H1 (cell line): Measurements from ENCODE around the gene MAGEB10. TPM values are rescaled to one million over a fixed set of nuclear protein-coding genes. Genes with fewer than 3 reads are reported as not detected.

Experiments used
- CTCF ChIA-PET: fragments of 300-600 bp; sonication (Branson Sonifier 250); formaldehyde crosslinking; loops from one replicate; lab custom pipeline; 2021; ENCODE audit not compliant: partially characterized antibody; lab: Charles Lee
- POLR2A ChIA-PET: fragments of 300-600 bp; sonication (Branson Sonifier 250); formaldehyde crosslinking; loops from one replicate; lab custom pipeline; 2021; ENCODE audit warnings: inconsistent platforms; ENCODE audit not compliant: partially characterized antibody; lab: Charles Lee
- DNase-seq, 2 experiments: peaks; one replicate each; pipeline versions ENCODE4 v3.0.0 to v3.0.0-alpha.2; 2010 to 2022; ENCODE audit warnings: low spot score in 2 of 2, low read depth in 1 of 2, mixed read lengths in 1 of 2
- FAIRE-seq: peaks from 2 replicates; lab custom pipeline; 2011; peaks lifted over from hg19 to GRCh38; lab: Jason Lieb, UNC
- H2AFZ ChIP-seq: 2 replicates; pipeline ENCODE4 v1.8.1; 2012; ENCODE audit warnings: low read length, inconsistent platforms
- H2AK5ac ChIP-seq: 2 replicates; pipeline ENCODE4 v1.6.1; 2013; ENCODE audit warnings: low read depth, low read length
- H2BK120ac ChIP-seq: replicated peaks from 2 replicates; pipeline ENCODE3; 2013; ENCODE audit warnings: low read depth, low read length, inconsistent platforms
- H2BK12ac ChIP-seq: 2 replicates; pipeline ENCODE4 v1.6.1; 2013; ENCODE audit warnings: low read depth, low read length
- H2BK15ac ChIP-seq: 2 replicates; pipeline ENCODE4 v1.6.1; 2013; ENCODE audit warnings: low read length
- H2BK20ac ChIP-seq: 2 replicates; pipeline ENCODE4 v1.6.1; 2013; ENCODE audit warnings: low read length
- H2BK5ac ChIP-seq: 2 replicates; pipeline ENCODE4 v1.6.1; 2013; ENCODE audit warnings: low read depth, low read length
- H3K14ac ChIP-seq: 2 replicates; pipeline ENCODE4 v1.6.1; 2013; ENCODE audit warnings: inconsistent platforms; ENCODE audit not compliant: insufficient read length
- H3K18ac ChIP-seq: 2 replicates; pipeline ENCODE4 v1.6.1; 2013; ENCODE audit warnings: low read length; ENCODE audit errors: extremely low read depth
- H3K23ac ChIP-seq: 2 replicates; pipeline ENCODE4 v1.6.1; 2013; ENCODE audit warnings: inconsistent platforms; ENCODE audit not compliant: insufficient read length
- H3K23me2 ChIP-seq: 2 replicates; pipeline ENCODE4 v1.6.1; 2013; ENCODE audit warnings: low read depth, low read length
- H3K27ac ChIP-seq: 2 replicates; pipeline ENCODE4 v1.6.1; 2011; ENCODE audit warnings: low read depth, low read length, inconsistent platforms
- H3K27me3 ChIP-seq, 4 experiments: replicated peaks in 1 of 4; 1 replicate in 1 of 4; 2 replicates in 3 of 4; pipeline versions ENCODE4 v1.6.1 to v1.8.1; 2011 to 2013; ENCODE audit warnings: low read length in 3 of 4, mild to moderate bottlenecking in 3 of 4, inconsistent platforms in 2 of 4, mixed read lengths in 2 of 4, moderate library complexity in 1 of 4; ENCODE audit not compliant: control insufficient read depth in 3 of 4, insufficient read depth in 3 of 4; ENCODE audit errors: extremely low read depth in 1 of 4
- H3K36me3 ChIP-seq, 4 experiments: 2 replicates each; pipeline versions ENCODE4 v1.6.1 to v1.8.1; 2011 to 2013; ENCODE audit warnings: mild to moderate bottlenecking in 4 of 4, low read length in 3 of 4, moderate library complexity in 2 of 4, control low read depth in 1 of 4, inconsistent platforms in 1 of 4; ENCODE audit not compliant: insufficient read depth in 4 of 4, control insufficient read depth in 2 of 4
- H3K4ac ChIP-seq: replicated peaks from 2 replicates; pipeline ENCODE3; 2013; ENCODE audit warnings: low read length, low read depth, mixed read lengths, inconsistent platforms; ENCODE audit not compliant: insufficient read length
- H3K4me1 ChIP-seq, 4 experiments: replicated peaks in 1 of 4; 1 replicate in 1 of 4; 2 replicates in 3 of 4; pipeline versions ENCODE4 v1.6.1 to v1.8.1; 2011 to 2013; ENCODE audit warnings: low read length in 3 of 4, inconsistent platforms in 2 of 4, mixed read lengths in 1 of 4; ENCODE audit not compliant: insufficient read depth in 4 of 4, control insufficient read depth in 3 of 4
- H3K4me2 ChIP-seq, 2 experiments: 2 replicates each; pipeline versions ENCODE4 v1.6.1 to v1.8.1; 2011 to 2013; ENCODE audit warnings: low read depth in 2 of 2, low read length in 2 of 2, control low read depth in 1 of 2, inconsistent platforms in 1 of 2, mild to moderate bottlenecking in 1 of 2; ENCODE audit not compliant: insufficient read depth in 1 of 2
- H3K4me3 ChIP-seq, 4 experiments: fragments of 200-600, 300-600 bp in 1 of 4; sonication (generic), shearing (Covaris generic), sonication (Bioruptor Twin) in 1 of 4; 2 replicates each; pipeline versions ENCODE4 v1.5.1 to v1.8.1; 2011 to 2016; ENCODE audit warnings: low read length in 4 of 4, low read depth in 3 of 4, control low read depth in 2 of 4, inconsistent platforms in 2 of 4, mild to moderate bottlenecking in 2 of 4, mixed read lengths in 1 of 4, moderate library complexity in 1 of 4; ENCODE audit not compliant: insufficient read depth in 2 of 4; ENCODE audit errors: extremely low read depth in 1 of 4
- H3K56ac ChIP-seq: replicated peaks from 2 replicates; pipeline ENCODE3; 2013; ENCODE audit warnings: low read depth, mild to moderate bottlenecking, mixed read lengths, low read length, inconsistent platforms; ENCODE audit not compliant: insufficient read length
- H3K79me1 ChIP-seq: 2 replicates; pipeline ENCODE4 v1.6.1; 2013; ENCODE audit warnings: low read depth, low read length, control low read depth
- H3K79me2 ChIP-seq, 2 experiments: 2 replicates each; pipeline versions ENCODE4 v1.6.1 to v1.8.1; 2012 to 2013; ENCODE audit warnings: low read length in 2 of 2, mild to moderate bottlenecking in 2 of 2, inconsistent platforms in 1 of 2; ENCODE audit not compliant: insufficient read depth in 2 of 2, control insufficient read depth in 1 of 2
- H3K9ac ChIP-seq, 4 experiments: replicated peaks in 1 of 4; 1 replicate in 1 of 4; 2 replicates in 3 of 4; pipeline versions ENCODE4 v1.6.1 to v1.8.1; 2011 to 2013; ENCODE audit warnings: low read depth in 3 of 4, low read length in 3 of 4, control low read depth in 2 of 4, mild to moderate bottlenecking in 2 of 4, moderate library complexity in 2 of 4, inconsistent platforms in 1 of 4; ENCODE audit errors: extremely low read depth in 1 of 4
- H3K9me3 ChIP-seq, 2 experiments: 2 replicates each; pipeline versions ENCODE4 v1.6.1 to v1.8.1; 2012 to 2013; ENCODE audit warnings: mild to moderate bottlenecking in 2 of 2, moderate library complexity in 2 of 2, control low read depth in 1 of 2, inconsistent platforms in 1 of 2, low read depth in 1 of 2, low read length in 1 of 2, mixed read lengths in 1 of 2; ENCODE audit not compliant: insufficient read depth in 2 of 2
- H4K20me1 ChIP-seq, 2 experiments: replicated peaks in 1 of 2; 2 replicates each; pipeline versions ENCODE3 to v1.8.1; 2011 to 2013; ENCODE audit warnings: inconsistent platforms in 2 of 2, low read length in 2 of 2, mild to moderate bottlenecking in 1 of 2; ENCODE audit not compliant: insufficient read depth in 2 of 2, control insufficient read depth in 1 of 2
- H4K5ac ChIP-seq: 2 replicates; pipeline ENCODE4 v1.6.1; 2013; ENCODE audit warnings: low read length, low read depth, mixed read lengths, inconsistent platforms; ENCODE audit not compliant: insufficient read length
- H4K8ac ChIP-seq: 2 replicates; pipeline ENCODE4 v1.8.0; 2013; ENCODE audit warnings: mild to moderate bottlenecking, moderate library complexity, low read length, inconsistent platforms; ENCODE audit not compliant: insufficient read depth; ENCODE audit errors: extremely low read depth
- H4K91ac ChIP-seq: replicated peaks from 2 replicates; pipeline ENCODE3; 2013; ENCODE audit warnings: low read length, mixed read lengths, inconsistent platforms; ENCODE audit not compliant: insufficient read length
- EZH2 ChIP-seq: fragments of 200-600 bp; sonication (generic); IDR thresholded peaks from 2 replicates; pipeline ENCODE4 v1.7.1; 2012; ENCODE audit warnings: low read depth, mild to moderate bottlenecking, moderate library complexity, low read length, inconsistent platforms; ENCODE audit not compliant: severe bottlenecking
- GABPA ChIP-seq: IDR thresholded peaks from 2 replicates; pipeline ENCODE4 v1.6.1; 2011; ENCODE audit warnings: mild to moderate bottlenecking, low read length, moderate library complexity, borderline replicate concordance; ENCODE audit not compliant: insufficient read depth
- JUND ChIP-seq: IDR thresholded peaks from 2 replicates; pipeline ENCODE4 v1.6.1; 2011; ENCODE audit warnings: mild to moderate bottlenecking, improper control_type of control experiment, low read length
- KDM4A ChIP-seq: IDR thresholded peaks from one replicate; pipeline ENCODE4 v1.7.1; 2012; ENCODE audit warnings: low read depth, mild to moderate bottlenecking, moderate library complexity, low read length, inconsistent platforms; ENCODE audit not compliant: severe bottlenecking
- RNF2 ChIP-seq: fragments of 200-900, 300-1000 bp; sonication (generic); IDR thresholded peaks from 2 replicates; pipeline ENCODE4 v1.7.1; 2016; ENCODE audit warnings: borderline replicate concordance, low read depth, mild to moderate bottlenecking, antibody characterized with exemption, low read length; ENCODE audit not compliant: poor library complexity, severe bottlenecking; ENCODE audit errors: missing control alignments
- SP1 ChIP-seq: IDR thresholded peaks from 2 replicates; pipeline ENCODE4 v1.6.1; 2011; ENCODE audit warnings: low read depth, low read length
- SP4 ChIP-seq: IDR thresholded peaks from 2 replicates; pipeline ENCODE4 v1.6.1; 2012; ENCODE audit warnings: low read length, inconsistent platforms
- WGBS, 2 experiments: shearing (Covaris generic) in 1 of 2; methylation state at CpG; one replicate each; pipeline versions ENCODE4 v1.1.6 to v1.1.7; 2013 to 2015; ENCODE audit warnings: low lambda C conversion rate in 2 of 2, mixed read lengths in 2 of 2, inconsistent platforms in 1 of 2, low coverage in 1 of 2, missing lambda C conversion rate in 1 of 2; ENCODE audit not compliant: insufficient replicate concordance in 2 of 2, insufficient coverage in 1 of 2, insufficient read length in 1 of 2; ENCODE audit errors: extremely low coverage in 1 of 2, missing lambda C conversion rate in 1 of 2; 5-methylcytosine and 5-hydroxymethylcytosine counted together
- long read RNA-seq, 2 experiments: library from RNA in 1 of 2; library from capped mRNA in 1 of 2; stranded (forward); transcript quantifications; one replicate each; pipeline ENCODE4 v2.0.0, GENCODE V29; 2021; ENCODE audit warnings: inconsistent platforms in 1 of 2
- polyA minus RNA-seq, 3 experiments: library from RNA; depleted of rRNA, polyadenylated mRNA; stranded (reverse); fragments of >200 nt; gene quantifications; 1 replicate in 2 of 3; 2 replicates in 1 of 3; pipeline ENCODE4 v1.2.3, GENCODE V29; 2011
- polyA plus RNA-seq, 7 experiments: library from polyadenylated mRNA; depleted of rRNA in 3 of 7; stranded (reverse) in 5 of 7; unstranded in 2 of 7; fragments of >200 nt in 5 of 7; fragments of 200-250 nt in 2 of 7; gene quantifications; 1 replicate in 5 of 7; 2 replicates in 1 of 7; 4 replicates in 1 of 7; pipeline versions ENCODE4 v1.2.1 to v1.2.3, GENCODE V29; 2011 to 2013; ENCODE audit warnings: missing spikeins in 2 of 7, mixed read lengths in 2 of 7
- total RNA-seq: library from RNA; stranded (reverse); fragmentation: NEBNext Ultra II Directional; extraction: Animal tissue kit (Norgen Biotek cat#: 25700); gene quantifications from 2 replicates; pipeline ENCODE4 v1.2.1, GENCODE V29; 2021
- TF ChIP-seq, protein P1 (sequence below), 3 experiments: IDR thresholded peaks; 1 replicate in 2 of 3; 2 replicates in 1 of 3; pipeline versions ENCODE4 v1.5.1 to v1.6.1; 2011; ENCODE audit warnings: low read length in 3 of 3, mild to moderate bottlenecking in 3 of 3, inconsistent platforms in 2 of 3, low read depth in 1 of 3, moderate library complexity in 1 of 3; ENCODE audit not compliant: insufficient read depth in 1 of 3; ENCODE audit errors: control extremely low read depth in 1 of 3

MAGEB10 gene, protein sequence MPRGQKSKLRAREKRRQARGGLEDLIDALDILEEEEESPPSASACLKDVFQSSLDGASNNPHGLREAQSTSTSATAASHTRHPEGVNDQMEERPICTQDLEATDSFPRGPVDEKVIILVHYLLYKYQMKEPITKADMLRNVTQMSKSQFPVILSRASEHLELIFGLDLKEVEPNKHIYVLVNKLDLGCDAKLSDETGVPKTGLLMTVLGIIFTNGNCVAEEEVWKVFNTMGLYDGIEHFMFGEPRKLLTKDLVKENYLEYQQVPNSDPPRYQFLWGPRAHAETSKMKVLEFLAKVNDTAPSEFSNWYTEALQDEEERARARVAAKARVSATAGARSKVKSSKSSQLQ
- total RNA-seq (not detected in 2 replicates), polyA plus RNA-seq (2011; rRNA removed) (not detected in 2 replicates), polyA minus RNA-seq (2011; rRNA and poly(A)+ RNA removed) (not detected in 2 replicates)
- polyA plus RNA-seq (2011; cell fraction: cytosol; rRNA removed): not detected
- not detected for polyA plus RNA-seq (2011; cell fraction: nucleus; rRNA removed)
- polyA plus RNA-seq (2012, experiment 1 of 2): not detected in 4 replicates
- not detected for polyA plus RNA-seq (2012, experiment 2 of 2)
- not detected for polyA plus RNA-seq (2013, experiment 1 of 2)
- not detected for polyA plus RNA-seq (2013, experiment 2 of 2)
- polyA minus RNA-seq (2011; cell fraction: cytosol; rRNA and poly(A)+ RNA removed): not detected
- polyA minus RNA-seq (2011; cell fraction: nucleus; rRNA and poly(A)+ RNA removed): not detected
- long read RNA-seq, experiment 1: 0 reads
- long read RNA-seq, experiment 2: 0 reads

DNA sequence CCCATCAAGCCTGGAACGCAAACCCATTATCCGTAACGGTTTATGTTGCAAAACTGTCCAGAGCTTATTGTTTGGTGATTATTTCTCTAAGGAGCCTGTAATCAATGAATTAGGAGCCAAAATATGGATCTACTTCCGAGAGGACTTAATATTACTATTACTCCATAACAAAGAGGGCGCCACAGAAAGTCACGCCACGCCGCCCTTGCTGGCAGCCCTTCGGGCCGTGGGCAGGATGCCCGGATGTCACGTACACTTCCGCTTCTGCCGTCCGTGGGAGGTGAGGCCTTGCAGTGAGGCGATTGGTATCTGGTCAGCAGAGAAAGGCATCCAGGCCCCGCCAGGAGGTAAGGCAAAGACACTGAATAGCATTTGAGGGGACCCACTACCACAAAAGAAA lies at the start of gene MAGEB10:
MAGEB10 (plus strand) TSS at position 301 of the 400 bp plus-strand sequence. CDS start 13,317 bp downstream, outside the sequence.
- H3K4me3 ChIP-seq: no peak within 1 kb of the TSS
- H3K9me3 ChIP-seq: no peaks in the 10 kb centered on the region; a peak in 1 of 4 replicates
- no peaks in the 10 kb centered on the region for H3K79me1 ChIP-seq
- H4K5ac ChIP-seq: no peak within 1 kb of the TSS
- no peak within 1 kb of the TSS for H3K18ac ChIP-seq
- H3K4me2 ChIP-seq: no peak within 1 kb of the TSS
- H3K4ac ChIP-seq: no peak within 1 kb of the TSS
- DNase-seq (no peak), FAIRE-seq (no peak)
- 97% methylated on average over 13 of the region's 17 CpGs; no CpG with 5 or more reads in 1 of the 2 experiments for WGBS, 2 experiments
- ChIA-PET CTCF (no interaction called here), POLR2A (no interaction called here)
- no peaks in the 10 kb centered on the region for H3K36me3 ChIP-seq
- no peaks in the 10 kb centered on the region for H3K27me3 ChIP-seq
- H2BK20ac ChIP-seq: no peak within 1 kb of the TSS
- H3K27ac ChIP-seq: no peak within 1 kb of the TSS
- no peak within 1 kb of the TSS for H3K9ac ChIP-seq
- no peak within 1 kb of the TSS for H4K8ac ChIP-seq
- H2BK15ac ChIP-seq: no peak within 1 kb of the TSS
- no peak within 1 kb of the TSS for H2AFZ ChIP-seq
- H3K23me2 ChIP-seq: no peaks in the 10 kb centered on the region
- H3K56ac ChIP-seq: no peak within 1 kb of the TSS
- H3K14ac ChIP-seq: no peak within 1 kb of the TSS
- H4K20me1 ChIP-seq: no peaks in the 10 kb centered on the region
- H3K4me1 ChIP-seq: no peaks in the 10 kb centered on the region
- no peak within 1 kb of the TSS for H2BK5ac ChIP-seq
- H2BK120ac ChIP-seq: no peak within 1 kb of the TSS
- H2AK5ac ChIP-seq: no peak within 1 kb of the TSS
- H3K23ac ChIP-seq: no peak within 1 kb of the TSS
- H4K91ac ChIP-seq: no peak within 1 kb of the TSS
- H2BK12ac ChIP-seq: no peak within 1 kb of the TSS
- no peaks in the 10 kb centered on the region for H3K79me2 ChIP-seq
- TF ChIP-seq, protein P1, sequence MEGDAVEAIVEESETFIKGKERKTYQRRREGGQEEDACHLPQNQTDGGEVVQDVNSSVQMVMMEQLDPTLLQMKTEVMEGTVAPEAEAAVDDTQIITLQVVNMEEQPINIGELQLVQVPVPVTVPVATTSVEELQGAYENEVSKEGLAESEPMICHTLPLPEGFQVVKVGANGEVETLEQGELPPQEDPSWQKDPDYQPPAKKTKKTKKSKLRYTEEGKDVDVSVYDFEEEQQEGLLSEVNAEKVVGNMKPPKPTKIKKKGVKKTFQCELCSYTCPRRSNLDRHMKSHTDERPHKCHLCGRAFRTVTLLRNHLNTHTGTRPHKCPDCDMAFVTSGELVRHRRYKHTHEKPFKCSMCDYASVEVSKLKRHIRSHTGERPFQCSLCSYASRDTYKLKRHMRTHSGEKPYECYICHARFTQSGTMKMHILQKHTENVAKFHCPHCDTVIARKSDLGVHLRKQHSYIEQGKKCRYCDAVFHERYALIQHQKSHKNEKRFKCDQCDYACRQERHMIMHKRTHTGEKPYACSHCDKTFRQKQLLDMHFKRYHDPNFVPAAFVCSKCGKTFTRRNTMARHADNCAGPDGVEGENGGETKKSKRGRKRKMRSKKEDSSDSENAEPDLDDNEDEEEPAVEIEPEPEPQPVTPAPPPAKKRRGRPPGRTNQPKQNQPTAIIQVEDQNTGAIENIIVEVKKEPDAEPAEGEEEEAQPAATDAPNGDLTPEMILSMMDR (IDR thresholded peaks at IDR 0.05; ENCODE audit: control extremely low read depth in 1 of 3, insufficient read depth in 1 of 3, low read depth in 1 of 3, low read length in 3 of 3): no peak
- TF ChIP-seq RNF2 (no peak), EZH2 (no peak), JUND (no peak), KDM4A (no peak), SP4 (no peak), SP1 (no peak), GABPA (no peak)
